IPS-18a (cell line): Measurements from ENCODE around the gene YPEL2.
"Not testable (repeated sequence)": the region's sequence is repeated elsewhere in the genome, so short reads cannot be mapped to it uniquely, and the experiment has no call there.

Source experiments
- H3K27ac ChIP-seq: one replicate; pipeline ENCODE4 v1.5.1; 2013; ENCODE audit warnings: low read length
- H3K27me3 ChIP-seq: one replicate; pipeline ENCODE4 v1.6.1; 2013; ENCODE audit warnings: mild to moderate bottlenecking, low read length; ENCODE audit not compliant: control insufficient read depth, insufficient read depth
- H3K36me3 ChIP-seq: one replicate; pipeline ENCODE4 v1.6.1; 2013; ENCODE audit warnings: low read depth, low read length; ENCODE audit not compliant: control insufficient read depth
- H3K4me1 ChIP-seq: one replicate; pipeline ENCODE4 v1.6.1; 2013; ENCODE audit warnings: low read depth, low read length; ENCODE audit not compliant: control insufficient read depth
- H3K4me3 ChIP-seq: one replicate; pipeline ENCODE4 v1.5.1; 2013; ENCODE audit warnings: low read length
- H3K9ac ChIP-seq: one replicate; pipeline ENCODE4 v1.6.1; 2013; ENCODE audit warnings: mild to moderate bottlenecking, low read length, moderate library complexity
- H3K9me3 ChIP-seq: one replicate; pipeline ENCODE4 v1.6.1; 2013; ENCODE audit warnings: low read depth, low read length; ENCODE audit not compliant: control insufficient read depth

YPEL2 gene

GRCh38 chr17:59331129-59331928, at the start of gene YPEL2:
Gene YPEL2 (plus strand): TSS chr17:59331655. CDS start chr17:59353410, 21,755 bp downstream.
- Histone ChIP-seq H3K27me3 (peaks cover 33% of the 10 kb centered on the region), H3K4me3 (peak within 1 kb of the TSS; percentile 63), H3K9ac (no peak within 1 kb of the TSS), H3K9me3 (no peaks in the 10 kb centered on the region), H3K27ac (no peak within 1 kb of the TSS), H3K36me3 (no peaks in the 10 kb centered on the region), H3K4me1 (peaks cover 10% of the 10 kb centered on the region)

GRCh38 chr17:59284317-59284716, 47.1 kb upstream of the YPEL2 start:
- H3K27ac ChIP-seq, result no peak overlapping the region
- no peak overlapping the region for H3K9ac ChIP-seq
- no peaks in the 10 kb centered on the region for H3K9me3 ChIP-seq
- H3K4me1 ChIP-seq, result no peaks in the 10 kb centered on the region
- no peak overlapping the region for H3K4me3 ChIP-seq
- H3K36me3 ChIP-seq, result no peaks in the 10 kb centered on the region
- no peaks in the 10 kb centered on the region for H3K27me3 ChIP-seq

- H3K9ac ChIP-seq, result no peak overlapping the region
- no peaks in the 10 kb centered on the region for H3K36me3 ChIP-seq
- no peak overlapping the region for H3K4me3 ChIP-seq
- no peak overlapping the region for H3K27ac ChIP-seq
- no peaks in the 10 kb centered on the region for H3K27me3 ChIP-seq
- peaks cover 8% of the 10 kb centered on the region for H3K4me1 ChIP-seq
- no peaks in the 10 kb centered on the region for H3K9me3 ChIP-seq
These were observed 44.0 kb upstream of the YPEL2 start for GRCh38 chr17:59287452-59287851.

GRCh38 chr17:59287891-59288290, 43.6 kb upstream of the YPEL2 start:
- Histone ChIP-seq H3K4me3 (no peak overlapping the region), H3K27ac (no peak overlapping the region), H3K4me1 (peaks cover 8% of the 10 kb centered on the region), H3K9me3 (no peaks in the 10 kb centered on the region), H3K36me3 (no peaks in the 10 kb centered on the region), H3K27me3 (no peaks in the 10 kb centered on the region), H3K9ac (no peak overlapping the region)

GRCh38 chr17:59289981-59290301, 41.5 kb upstream of the YPEL2 start:
- H3K4me3 ChIP-seq, result no peak overlapping the region
- H3K36me3 ChIP-seq, result no peaks in the 10 kb centered on the region
- H3K4me1 ChIP-seq, result peaks cover 8% of the 10 kb centered on the region
- no peak overlapping the region for H3K9ac ChIP-seq
- no peaks in the 10 kb centered on the region for H3K9me3 ChIP-seq
- H3K27me3 ChIP-seq, result no peaks in the 10 kb centered on the region
- H3K27ac ChIP-seq, result no peak overlapping the region

- not testable (repeated sequence) for H3K27me3 ChIP-seq, H3K9me3 ChIP-seq, H3K4me1 ChIP-seq, H3K36me3 ChIP-seq, H3K27ac ChIP-seq, H3K4me3 ChIP-seq, H3K9ac ChIP-seq
These were observed 41.0 kb upstream of the YPEL2 start for GRCh38 chr17:59290302-59290998.

- Histone ChIP-seq H3K9ac (no peak overlapping the region), H3K4me3 (no peak overlapping the region), H3K36me3 (no peaks in the 10 kb centered on the region), H3K4me1 (peaks cover 8% of the 10 kb centered on the region), H3K27me3 (no peaks in the 10 kb centered on the region), H3K27ac (no peak overlapping the region), H3K9me3 (no peaks in the 10 kb centered on the region)
These were observed 39.3 kb upstream of the YPEL2 start for GRCh38 chr17:59292174-59292523.

GRCh38 chr17:59296190-59296589, 35.3 kb upstream of the YPEL2 start:
- H3K4me1 ChIP-seq, result no peaks in the 10 kb centered on the region
- no peak overlapping the region for H3K9ac ChIP-seq
- no peaks in the 10 kb centered on the region for H3K36me3 ChIP-seq
- no peak overlapping the region for H3K4me3 ChIP-seq
- no peaks in the 10 kb centered on the region for H3K27me3 ChIP-seq
- no peaks in the 10 kb centered on the region for H3K9me3 ChIP-seq
- no peak overlapping the region for H3K27ac ChIP-seq

GRCh38 chr17:59298521-59298920, 32.9 kb upstream of the YPEL2 start:
- Histone ChIP-seq H3K36me3 (no peaks in the 10 kb centered on the region), H3K27ac (no peak overlapping the region), H3K4me3 (no peak overlapping the region), H3K4me1 (no peaks in the 10 kb centered on the region), H3K27me3 (no peaks in the 10 kb centered on the region), H3K9ac (no peak overlapping the region), H3K9me3 (no peaks in the 10 kb centered on the region)

- Histone ChIP-seq H3K27me3 (no peaks in the 10 kb centered on the region), H3K4me3 (no peak overlapping the region), H3K9ac (no peak overlapping the region), H3K36me3 (no peaks in the 10 kb centered on the region), H3K4me1 (no peaks in the 10 kb centered on the region), H3K9me3 (no peaks in the 10 kb centered on the region), H3K27ac (no peak overlapping the region)
These were observed 31.9 kb upstream of the YPEL2 start for GRCh38 chr17:59299400-59300092.

- H3K27me3 ChIP-seq, result no peaks in the 10 kb centered on the region
- H3K9me3 ChIP-seq, result no peaks in the 10 kb centered on the region
- no peaks in the 10 kb centered on the region for H3K4me1 ChIP-seq
- H3K36me3 ChIP-seq, result no peaks in the 10 kb centered on the region
- no peak overlapping the region for H3K27ac ChIP-seq
- no peak overlapping the region for H3K4me3 ChIP-seq
- no peak overlapping the region for H3K9ac ChIP-seq
These were observed 30.5 kb upstream of the YPEL2 start for GRCh38 chr17:59300941-59301340.
